Nephron (organoid): ENCODE results near the gene KRTAP22-2.

ENCODE experiments used
- H3K27ac Mint-ChIP-seq, 3 experiments: 2 replicates each; pipeline ENCODE4 v1.8.0; 2020; ENCODE audit warnings: mixed read lengths in 3 of 3, mild to moderate bottlenecking in 2 of 3, moderate library complexity in 1 of 3
- H3K27me3 Mint-ChIP-seq: 2 replicates; pipeline ENCODE4 v1.8.0; 2021; ENCODE audit warnings: low read depth, mild to moderate bottlenecking, moderate library complexity, mixed read lengths
- H3K36me3 Mint-ChIP-seq: 2 replicates; pipeline ENCODE4 v1.8.0; 2020; ENCODE audit warnings: low read depth, mixed read lengths
- H3K4me1 Mint-ChIP-seq: 2 replicates; pipeline ENCODE4 v1.8.0; 2020; ENCODE audit warnings: mixed read lengths
- H3K4me3 Mint-ChIP-seq, 3 experiments: 2 replicates each; pipeline ENCODE4 v1.8.0; 2020; ENCODE audit warnings: mild to moderate bottlenecking in 3 of 3, mixed read lengths in 3 of 3, moderate library complexity in 2 of 3
- H3K9me3 Mint-ChIP-seq: 2 replicates; pipeline ENCODE4 v1.8.0; 2020; ENCODE audit warnings: mixed read lengths
- CTCF ChIP-seq, 3 experiments: fragments of 200-600 bp; sonication (generic); IDR thresholded peaks; one replicate each; pipeline ENCODE4 v1.5.0; 2021; ENCODE audit warnings: antibody characterized with exemption in 3 of 3; ENCODE audit not compliant: unreplicated experiment in 3 of 3

Gene KRTAP22-2

DNA sequence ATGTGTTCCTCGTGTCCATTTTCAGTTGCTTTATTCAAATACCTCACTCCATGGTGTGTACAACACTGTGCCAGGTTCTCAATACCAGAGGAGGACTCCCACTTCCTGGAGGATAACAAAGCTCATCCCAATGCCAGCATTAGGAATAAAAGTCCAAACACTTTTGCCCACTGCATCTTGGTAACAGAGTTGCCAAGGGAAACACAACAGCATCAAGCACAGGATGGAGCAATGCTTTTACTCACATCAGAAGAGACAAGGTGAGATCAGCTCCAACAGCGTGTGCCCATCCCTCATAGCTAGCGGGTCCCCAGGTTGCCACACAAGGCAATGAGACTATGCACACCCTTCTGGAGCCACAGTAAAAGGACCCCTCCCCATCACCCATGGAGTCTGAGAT lies 33.2 kb upstream of the KRTAP22-2 start:
- Mint-ChIP-seq H3K4me1 (no peaks in the 10 kb centered on the region), H3K9me3 (peaks cover 2% of the 10 kb centered on the region), H3K4me3 (no peak overlapping the region), H3K36me3 (no peaks in the 10 kb centered on the region), H3K27ac (no peak overlapping the region), H3K27me3 (no peaks in the 10 kb centered on the region)
- no peak for TF ChIP-seq CTCF (IDR thresholded peaks at IDR 0.05; ENCODE audit: unreplicated experiment in 3 of 3)

- Mint-ChIP-seq H3K9me3 (no peaks in the 10 kb centered on the region), H3K4me3 (no peak within 1 kb of the TSS), H3K27ac (no peak within 1 kb of the TSS), H3K27me3 (no peaks in the 10 kb centered on the region), H3K4me1 (no peaks in the 10 kb centered on the region), H3K36me3 (no peaks in the 10 kb centered on the region)
- no peak for TF ChIP-seq CTCF (IDR thresholded peaks at IDR 0.05; ENCODE audit: unreplicated experiment in 3 of 3)
Measured at GRCh38 chr21:30620522-30620921, 30.3 kb upstream of the KRTAP22-2 start, which contains the start of gene KRTAP20-4. KRTAP20-4 (plus strand) TSS chr21:30620627.

- Mint-ChIP-seq H3K27ac (no peak overlapping the region), H3K4me1 (no peaks in the 10 kb centered on the region), H3K9me3 (no peaks in the 10 kb centered on the region), H3K27me3 (no peaks in the 10 kb centered on the region), H3K36me3 (no peaks in the 10 kb centered on the region), H3K4me3 (no peak overlapping the region)
- TF ChIP-seq CTCF (IDR thresholded peaks at IDR 0.05; ENCODE audit: unreplicated experiment in 3 of 3): no peak
Measured at GRCh38 chr21:30620080-30620479, 29.9 kb upstream of the KRTAP22-2 start.

- Mint-ChIP-seq H3K27ac (no peak within 1 kb of the TSS), H3K4me1 (no peaks in the 10 kb centered on the region), H3K4me3 (no peak within 1 kb of the TSS), H3K9me3 (peaks cover under 1% of the 10 kb centered on the region), H3K36me3 (no peaks in the 10 kb centered on the region), H3K27me3 (no peaks in the 10 kb centered on the region)
- TF ChIP-seq CTCF (IDR thresholded peaks at IDR 0.05; ENCODE audit: unreplicated experiment in 3 of 3): no peak
Measured at GRCh38 chr21:30616125-30616524, 25.9 kb upstream of the KRTAP22-2 start, which contains the start of gene KRTAP20-1. KRTAP20-1 (plus strand) TSS chr21:30616425; CDS start chr21:30616455, 30 bp downstream.

- no peaks in the 10 kb centered on the region for H3K27me3 Mint-ChIP-seq
- no peaks in the 10 kb centered on the region for H3K36me3 Mint-ChIP-seq
- H3K9me3 Mint-ChIP-seq: peaks cover 3% of the 10 kb centered on the region
- no peak overlapping the region for H3K4me3 Mint-ChIP-seq
- TF ChIP-seq CTCF (IDR thresholded peaks at IDR 0.05; ENCODE audit: unreplicated experiment in 3 of 3): no peak
- H3K4me1 Mint-ChIP-seq: no peaks in the 10 kb centered on the region
- no peak overlapping the region for H3K27ac Mint-ChIP-seq
Measured at GRCh38 chr21:30615199-30615598, 25.0 kb upstream of the KRTAP22-2 start.

DNA sequence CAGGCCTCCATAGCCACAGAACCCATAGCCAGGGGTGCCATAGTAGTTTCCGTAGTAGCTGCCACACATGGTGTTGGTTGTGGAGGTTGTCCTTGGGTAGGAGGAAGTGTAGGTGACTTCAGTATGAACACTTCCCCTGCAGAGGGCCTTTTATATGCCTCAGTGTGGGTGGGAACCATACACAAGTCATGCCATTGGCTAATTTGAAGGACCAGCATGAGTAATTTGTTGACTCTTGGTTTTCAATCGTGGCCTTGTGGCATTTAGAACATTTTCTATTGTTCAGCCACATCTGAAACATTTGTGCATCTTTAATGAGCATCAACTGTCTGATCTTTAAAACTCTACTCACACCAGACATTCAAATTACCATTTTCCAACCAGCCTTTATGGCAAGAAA lies 23.6 kb upstream of the KRTAP22-2 start, which contains the start of gene KRTAP6-1:
Gene KRTAP6-1, minus strand, starts transcription at position 95 of the 400 bp plus-strand sequence. Its CDS starts 26 bp downstream, at position 69.
- H3K4me1 Mint-ChIP-seq: no peaks in the 10 kb centered on the region
- peaks cover 3% of the 10 kb centered on the region for H3K9me3 Mint-ChIP-seq
- no peak for TF ChIP-seq CTCF (IDR thresholded peaks at IDR 0.05; ENCODE audit: unreplicated experiment in 3 of 3)
- H3K27me3 Mint-ChIP-seq: no peaks in the 10 kb centered on the region
- no peaks in the 10 kb centered on the region for H3K36me3 Mint-ChIP-seq
- no peak within 1 kb of the TSS for H3K4me3 Mint-ChIP-seq
- H3K27ac Mint-ChIP-seq: no peak within 1 kb of the TSS
